Right lobe of liver (tissue), 4 donors: ENCODE measurements around the gene TPRG1L.

Experiments
- POLR2A ChIP-seq: fragments of 450-650 bp; IDR thresholded peaks from one replicate; pipeline ENCODE4 v1.6.1; 2017; ENCODE audit warnings: antibody characterized with exemption, mild to moderate bottlenecking
- TF ChIP-seq, protein P1 (sequence below), 4 donors: fragments of 200-600 bp in 3 of 4; fragments of 450-650 bp in 1 of 4; IDR thresholded peaks; one replicate each; pipeline versions ENCODE4 v1.5.1 to v1.8.0; 2016 to 2022; ENCODE audit warnings: antibody characterized with exemption in 4 of 4, mild to moderate bottlenecking in 2 of 4
- donor health status: DM: no; HTN: no; CAD: no.
- donor health status: DM: no; HTN: no; CAD: no.
- donor health status: DM: no; HTN: yes; CAD: no.

DNA sequence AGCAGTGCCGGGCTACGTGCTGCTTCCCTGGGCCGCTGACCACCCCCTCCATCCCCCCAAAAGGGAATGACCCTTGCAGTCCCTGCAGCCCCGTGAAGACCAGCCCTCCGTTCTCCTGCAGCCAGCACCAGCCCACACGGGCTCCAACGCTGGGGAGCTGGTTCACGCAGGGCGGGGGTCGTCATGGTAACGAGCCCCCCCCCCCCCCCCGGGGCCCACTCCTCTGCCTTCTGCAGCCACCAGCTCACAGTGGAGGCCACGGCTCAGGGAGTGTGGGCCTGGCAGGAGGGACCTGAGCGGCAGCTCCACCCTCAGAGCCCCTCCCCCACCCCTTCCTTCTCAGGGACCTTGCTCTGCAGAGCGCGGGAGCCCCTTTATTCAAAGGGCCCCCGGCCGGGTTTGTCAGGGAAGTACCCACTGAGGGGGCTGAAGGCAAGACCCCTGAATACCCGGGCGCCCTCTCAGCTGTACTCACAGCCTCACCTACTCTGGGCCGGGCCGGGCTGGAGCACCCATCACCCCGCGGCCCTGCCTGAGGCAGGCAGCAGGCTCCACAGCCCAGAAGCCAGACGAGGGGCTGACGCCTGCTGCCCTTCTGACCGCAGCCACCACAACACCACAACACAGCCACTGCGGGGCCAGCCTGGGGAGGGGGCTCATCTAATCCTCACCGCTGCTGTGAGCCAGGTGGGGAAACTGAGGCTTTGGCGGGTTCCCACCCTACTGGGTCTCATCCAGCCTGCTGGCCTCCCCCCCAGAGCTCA is 26.1 kb upstream of the TPRG1L start:
- TF ChIP-seq, protein P1, sequence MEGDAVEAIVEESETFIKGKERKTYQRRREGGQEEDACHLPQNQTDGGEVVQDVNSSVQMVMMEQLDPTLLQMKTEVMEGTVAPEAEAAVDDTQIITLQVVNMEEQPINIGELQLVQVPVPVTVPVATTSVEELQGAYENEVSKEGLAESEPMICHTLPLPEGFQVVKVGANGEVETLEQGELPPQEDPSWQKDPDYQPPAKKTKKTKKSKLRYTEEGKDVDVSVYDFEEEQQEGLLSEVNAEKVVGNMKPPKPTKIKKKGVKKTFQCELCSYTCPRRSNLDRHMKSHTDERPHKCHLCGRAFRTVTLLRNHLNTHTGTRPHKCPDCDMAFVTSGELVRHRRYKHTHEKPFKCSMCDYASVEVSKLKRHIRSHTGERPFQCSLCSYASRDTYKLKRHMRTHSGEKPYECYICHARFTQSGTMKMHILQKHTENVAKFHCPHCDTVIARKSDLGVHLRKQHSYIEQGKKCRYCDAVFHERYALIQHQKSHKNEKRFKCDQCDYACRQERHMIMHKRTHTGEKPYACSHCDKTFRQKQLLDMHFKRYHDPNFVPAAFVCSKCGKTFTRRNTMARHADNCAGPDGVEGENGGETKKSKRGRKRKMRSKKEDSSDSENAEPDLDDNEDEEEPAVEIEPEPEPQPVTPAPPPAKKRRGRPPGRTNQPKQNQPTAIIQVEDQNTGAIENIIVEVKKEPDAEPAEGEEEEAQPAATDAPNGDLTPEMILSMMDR (IDR thresholded peaks at IDR 0.05), result no peak
- no peak for TF ChIP-seq POLR2A
